ENCODE data around the gene CDH13.

CDH13 gene

DNA sequence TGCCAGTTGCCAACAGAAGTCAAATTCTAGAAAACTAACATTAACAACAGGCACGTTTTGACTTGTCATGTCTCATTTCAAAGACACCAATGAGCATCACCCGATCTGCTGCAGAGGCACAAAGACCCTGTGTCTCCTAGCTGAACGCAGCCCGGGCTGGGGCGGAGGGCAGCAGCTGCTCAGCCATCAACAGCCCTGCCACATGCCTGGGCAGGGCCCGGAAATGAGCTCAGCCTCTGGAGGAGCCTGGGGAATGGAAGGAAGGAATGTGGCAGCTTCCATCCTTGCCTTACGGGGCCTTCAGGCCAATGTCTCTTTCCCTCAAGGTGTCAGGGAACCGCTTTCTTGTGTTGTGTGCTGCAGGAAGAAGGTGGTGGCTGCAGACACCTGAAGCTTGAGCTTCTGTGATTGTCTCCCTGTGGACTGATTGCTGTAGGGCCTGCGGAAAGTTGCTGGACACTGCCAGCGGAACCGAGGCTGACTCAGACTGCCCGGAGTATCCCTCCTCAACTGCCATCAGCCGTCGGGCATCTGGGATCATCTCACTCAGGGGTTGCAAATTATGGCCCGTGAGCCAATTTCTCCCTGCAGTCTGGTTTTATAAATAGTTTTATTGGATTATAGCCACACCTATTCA, 7.3 kb downstream of the CDH13 start:
- H3K27ac ChIP-seq = no peak overlapping the region
- TF ChIP-seq, protein P1, sequence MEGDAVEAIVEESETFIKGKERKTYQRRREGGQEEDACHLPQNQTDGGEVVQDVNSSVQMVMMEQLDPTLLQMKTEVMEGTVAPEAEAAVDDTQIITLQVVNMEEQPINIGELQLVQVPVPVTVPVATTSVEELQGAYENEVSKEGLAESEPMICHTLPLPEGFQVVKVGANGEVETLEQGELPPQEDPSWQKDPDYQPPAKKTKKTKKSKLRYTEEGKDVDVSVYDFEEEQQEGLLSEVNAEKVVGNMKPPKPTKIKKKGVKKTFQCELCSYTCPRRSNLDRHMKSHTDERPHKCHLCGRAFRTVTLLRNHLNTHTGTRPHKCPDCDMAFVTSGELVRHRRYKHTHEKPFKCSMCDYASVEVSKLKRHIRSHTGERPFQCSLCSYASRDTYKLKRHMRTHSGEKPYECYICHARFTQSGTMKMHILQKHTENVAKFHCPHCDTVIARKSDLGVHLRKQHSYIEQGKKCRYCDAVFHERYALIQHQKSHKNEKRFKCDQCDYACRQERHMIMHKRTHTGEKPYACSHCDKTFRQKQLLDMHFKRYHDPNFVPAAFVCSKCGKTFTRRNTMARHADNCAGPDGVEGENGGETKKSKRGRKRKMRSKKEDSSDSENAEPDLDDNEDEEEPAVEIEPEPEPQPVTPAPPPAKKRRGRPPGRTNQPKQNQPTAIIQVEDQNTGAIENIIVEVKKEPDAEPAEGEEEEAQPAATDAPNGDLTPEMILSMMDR (conservative IDR thresholded peaks at IDR 0.05) = no peak
- TF ChIP-seq ZFX (IDR thresholded peaks at IDR 0.05) = no peak

DNA sequence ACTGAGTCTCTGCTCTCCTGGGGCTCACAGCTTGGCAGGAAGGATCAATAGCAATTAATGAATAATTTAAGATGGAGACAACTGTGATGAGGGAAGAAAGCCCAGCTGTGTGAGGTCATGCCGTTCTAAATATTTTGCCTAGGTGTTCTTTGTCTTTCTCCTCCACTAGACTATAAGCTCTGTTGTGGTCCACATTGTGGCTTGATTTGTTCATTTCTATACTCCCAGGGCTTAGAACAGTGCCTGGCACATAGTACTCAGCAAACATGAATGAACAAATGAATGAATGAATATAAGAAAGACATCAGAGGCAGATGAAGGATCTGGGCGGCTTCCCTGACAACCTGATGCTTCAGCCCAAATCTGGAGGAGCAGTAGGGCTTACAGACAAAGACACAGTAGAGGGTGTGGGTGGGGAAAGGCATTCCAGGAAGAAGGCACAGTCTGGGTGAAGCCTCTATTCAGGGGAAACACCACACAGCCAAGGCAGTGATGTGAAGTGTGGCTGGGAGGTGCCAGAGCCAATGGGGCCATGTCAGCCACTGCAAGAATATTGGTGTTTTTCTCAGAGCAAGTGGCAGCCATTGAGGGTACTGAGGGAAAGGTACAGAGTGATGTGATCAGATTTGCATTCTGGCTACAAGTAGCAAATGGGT, 8.3 kb downstream of the CDH13 start:
- TF ChIP-seq, protein P1 (conservative IDR thresholded peaks at IDR 0.05) = no peak
- no peak for TF ChIP-seq ZFX (IDR thresholded peaks at IDR 0.05)
- H3K27ac ChIP-seq = no peak overlapping the region

DNA sequence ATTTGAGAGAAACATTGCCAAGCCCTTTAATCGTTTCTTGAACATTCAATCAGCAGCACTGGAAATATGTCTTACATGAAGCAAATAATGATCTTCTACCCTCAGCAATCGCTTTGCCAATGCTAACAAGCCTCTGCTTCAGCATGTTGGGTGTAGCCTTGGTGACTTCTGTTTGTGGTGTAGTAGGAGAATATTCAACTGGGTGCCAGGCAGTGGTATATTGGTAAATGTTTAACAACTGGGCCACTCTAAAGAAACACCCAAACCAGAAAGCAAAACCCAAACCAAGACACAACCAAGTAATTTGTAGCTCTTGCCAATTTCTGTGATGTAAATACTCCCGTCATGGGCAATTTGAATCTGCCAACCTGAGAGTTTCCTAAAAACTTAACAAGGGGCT, 9.7 kb downstream of the CDH13 start:
- no peak overlapping the region for H3K27ac ChIP-seq
- TF ChIP-seq, protein P1 (conservative IDR thresholded peaks at IDR 0.05) = no peak
- no peak for TF ChIP-seq ZFX (IDR thresholded peaks at IDR 0.05)

DNA sequence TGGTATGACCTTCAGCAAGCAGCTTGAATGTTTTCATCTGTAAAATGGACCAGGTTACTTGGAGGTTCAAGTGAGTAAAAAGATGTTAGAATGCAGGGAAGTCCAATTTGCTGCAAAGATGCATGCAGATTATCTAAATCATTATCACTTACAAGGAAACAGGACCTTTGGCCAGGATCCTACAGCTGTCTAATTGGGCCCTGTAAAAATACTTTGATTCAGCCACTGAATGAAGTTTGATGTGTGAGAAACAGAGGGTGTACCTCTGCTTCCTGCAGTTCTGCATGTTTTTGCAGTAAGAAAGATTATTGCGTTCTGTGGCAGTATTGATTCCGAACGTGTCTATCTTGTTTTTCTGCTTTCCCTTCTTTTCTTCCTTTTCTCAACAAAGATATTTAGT, 10.2 kb downstream of the CDH13 start:
- TF ChIP-seq ZFX (IDR thresholded peaks at IDR 0.05) = no peak
- TF ChIP-seq, protein P1 (conservative IDR thresholded peaks at IDR 0.05) = no peak
- H3K27ac ChIP-seq = no peak overlapping the region

DNA sequence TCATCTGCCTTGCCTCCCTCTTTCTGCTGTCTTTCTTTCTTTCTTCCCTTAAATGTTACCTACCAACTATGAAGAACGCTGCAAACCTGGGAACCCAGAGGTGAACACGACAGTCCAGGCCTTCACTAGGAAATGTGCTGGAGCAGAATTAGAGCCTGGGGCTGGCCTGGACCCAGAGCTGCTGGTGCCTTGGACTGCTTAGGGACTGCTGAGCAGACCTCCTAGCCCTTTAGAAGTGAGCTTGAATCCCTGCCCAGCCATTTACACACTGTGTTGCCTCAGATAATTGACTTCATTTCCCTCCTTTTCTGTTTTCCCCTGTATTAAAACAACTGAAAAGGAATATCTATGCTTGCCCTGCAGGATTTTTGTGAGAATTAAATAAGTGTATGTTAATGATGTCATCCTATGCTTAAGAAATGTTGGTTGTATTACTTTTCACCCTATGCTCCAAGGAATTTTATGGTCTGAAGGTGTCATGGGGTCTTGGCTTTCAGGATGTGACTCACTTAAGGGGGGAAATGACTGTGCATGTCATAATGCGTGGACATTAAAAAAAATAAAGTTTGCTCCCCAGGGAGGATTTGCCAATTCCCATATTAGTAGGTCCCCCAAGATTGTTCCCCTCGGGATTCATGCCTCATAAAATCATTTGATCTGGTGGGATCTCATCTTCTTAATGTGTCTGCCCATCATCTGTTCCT, 11.5 kb downstream of the CDH13 start:
- no peak overlapping the region for H3K27ac ChIP-seq
- TF ChIP-seq ZFX (IDR thresholded peaks at IDR 0.05) = no peak
- TF ChIP-seq, protein P1 (conservative IDR thresholded peaks at IDR 0.05) = no peak

DNA sequence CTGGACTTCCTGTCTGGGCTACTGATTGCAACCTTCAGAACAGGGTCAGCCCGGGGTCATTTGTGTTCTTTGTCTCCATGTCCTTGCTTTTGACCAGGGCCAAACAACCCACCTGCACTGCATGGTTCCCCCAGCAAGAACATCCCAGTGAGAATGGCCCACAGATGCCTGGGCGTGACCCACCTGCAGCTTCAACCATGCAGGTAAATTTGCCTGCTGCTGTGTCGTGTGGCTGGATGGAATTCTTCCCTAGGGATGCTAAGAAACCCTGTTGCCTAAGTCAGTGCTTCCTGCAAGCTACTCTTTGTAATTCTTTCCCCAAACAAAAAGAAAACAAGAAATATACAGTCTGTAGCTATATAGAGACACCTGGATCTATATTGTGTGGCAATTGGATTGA, 12.5 kb downstream of the CDH13 start:
- TF ChIP-seq, protein P1 (conservative IDR thresholded peaks at IDR 0.05) = no peak
- TF ChIP-seq ZFX (IDR thresholded peaks at IDR 0.05) = no peak
- H3K27ac ChIP-seq = no peak overlapping the region
